Measurements from ENCODE around the gene S100A8.
"Not testable (repeated sequence)": the region's sequence is repeated elsewhere in the genome, so short reads cannot be mapped to it uniquely, and the experiment has no call there.

Gene S100A8

DNA sequence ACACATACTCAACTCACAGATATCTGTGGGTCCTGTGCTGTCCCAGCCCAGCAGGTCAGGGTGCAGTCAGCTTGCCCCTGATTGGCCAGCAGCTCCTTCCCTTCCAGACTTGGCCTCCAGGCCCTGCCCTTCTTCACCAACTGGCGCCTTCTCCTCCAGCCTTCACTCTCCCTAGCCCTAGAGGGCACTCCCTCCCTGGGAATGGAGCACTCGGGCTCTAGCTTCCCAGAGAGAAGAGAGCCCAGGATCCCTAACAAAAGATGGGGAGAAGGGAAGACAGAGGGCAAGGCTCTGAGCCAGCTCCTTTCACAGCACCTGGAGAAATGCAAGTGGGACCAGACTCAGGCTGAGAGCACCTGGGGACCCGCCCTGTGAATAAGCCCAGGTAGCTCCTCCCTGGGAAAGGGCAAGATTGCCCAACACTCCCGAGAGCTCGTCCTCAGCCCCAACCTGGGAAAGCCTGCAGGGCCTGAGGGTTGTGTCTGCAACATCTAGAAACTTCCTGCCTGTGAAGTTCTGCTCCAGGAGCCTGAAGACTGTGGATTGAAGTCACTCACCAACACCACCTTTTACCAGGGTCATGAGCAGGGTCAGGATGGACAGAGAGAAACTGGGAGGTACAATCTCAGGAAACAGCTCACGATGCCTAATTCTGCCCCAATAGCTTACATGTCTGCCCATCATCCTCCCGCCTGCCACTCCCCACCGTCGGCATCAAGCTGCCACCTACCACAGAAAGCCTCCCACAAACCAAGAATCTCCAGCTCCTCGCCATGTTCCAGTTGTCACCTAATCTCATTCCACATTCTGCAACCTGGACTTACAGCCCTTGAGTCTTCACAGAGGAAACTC, 42.1 kb downstream of the S100A8 start, which contains the start of gene PGLYRP4:
Gene PGLYRP4 (minus strand): TSS at position 331 of the 852 bp plus-strand sequence. CDS start 909 bp downstream, outside the sequence.
- no peak for DNase-seq (ENCODE audit: low read depth in 3 of 3, low spot score in 1 of 3)

DNA sequence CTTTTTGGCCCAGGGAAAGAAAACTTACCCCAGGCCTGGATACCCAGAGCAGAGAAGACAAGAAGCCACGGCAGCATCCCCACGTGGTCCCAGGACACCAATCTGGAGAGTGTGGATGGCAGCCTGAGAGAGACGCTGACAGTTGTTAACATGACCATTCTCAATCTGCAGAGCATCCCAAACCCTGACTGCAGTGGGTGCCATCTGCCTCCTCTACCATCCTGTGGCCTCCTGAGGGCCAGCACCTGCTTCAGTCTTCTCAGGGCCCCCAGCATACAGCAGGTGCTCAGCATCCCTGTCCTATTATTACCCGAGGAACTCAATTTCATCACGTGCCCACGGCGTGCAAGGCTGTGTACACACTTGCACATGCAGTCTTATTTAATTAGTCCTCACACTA, 43.0 kb downstream of the S100A8 start:
- no peak for DNase-seq (ENCODE audit: low read depth in 3 of 3, low spot score in 1 of 3)

DNA sequence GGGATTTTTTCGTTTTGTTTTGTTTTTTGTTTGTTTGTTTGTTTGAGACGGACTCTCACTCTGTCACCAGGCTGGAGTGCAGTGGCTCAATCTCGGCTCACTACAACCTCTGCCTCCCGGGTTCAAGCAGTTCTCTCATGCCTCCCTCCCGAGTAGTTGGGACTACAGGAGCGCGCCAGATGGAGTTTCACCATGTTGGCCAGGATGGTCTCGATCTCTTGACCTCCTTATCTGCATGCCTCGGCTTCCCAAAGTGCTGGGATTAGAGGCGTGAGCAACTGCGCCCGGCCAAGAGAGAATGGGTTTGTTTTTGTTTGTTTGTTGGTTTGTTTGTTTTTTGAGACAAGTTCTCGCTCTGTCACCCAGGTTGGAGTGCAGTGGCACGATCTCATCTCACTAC, 43.8 kb downstream of the S100A8 start:
- not testable (repeated sequence) for DNase-seq (ENCODE audit: low read depth in 3 of 3, low spot score in 1 of 3)

DNA sequence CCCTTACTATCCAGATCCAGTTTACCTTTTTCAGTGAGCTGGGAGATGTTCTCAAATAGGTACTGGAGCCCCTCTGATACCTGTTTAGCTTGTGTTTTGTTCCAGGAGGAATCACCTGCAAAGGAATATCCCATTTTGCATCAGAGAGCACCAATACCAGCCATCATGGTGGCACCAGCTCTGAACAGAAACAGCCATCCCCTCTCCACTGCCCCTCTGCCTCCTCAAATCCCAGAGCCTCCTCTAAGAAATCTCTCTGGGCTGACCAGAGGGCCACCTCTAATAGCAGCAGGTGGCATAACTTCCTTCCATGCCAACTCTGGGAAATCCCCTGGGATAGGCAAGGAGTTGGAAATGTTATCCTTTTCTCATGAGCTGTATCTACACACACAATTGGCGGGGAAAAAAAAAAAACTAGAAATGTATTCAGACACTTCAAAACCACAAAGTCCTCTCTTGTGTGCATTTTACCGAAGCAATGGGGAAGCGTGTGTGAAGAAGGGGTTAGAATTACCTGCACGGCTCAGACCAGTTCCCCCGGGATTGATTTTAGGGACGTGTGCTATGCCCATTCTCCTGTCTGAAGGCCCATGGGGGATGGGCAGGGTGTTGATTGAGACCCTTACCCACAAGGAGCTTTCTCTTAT, 44.7 kb downstream of the S100A8 start:
- DNase-seq (ENCODE audit: low read depth in 3 of 3, low spot score in 1 of 3) = no peak

DNA sequence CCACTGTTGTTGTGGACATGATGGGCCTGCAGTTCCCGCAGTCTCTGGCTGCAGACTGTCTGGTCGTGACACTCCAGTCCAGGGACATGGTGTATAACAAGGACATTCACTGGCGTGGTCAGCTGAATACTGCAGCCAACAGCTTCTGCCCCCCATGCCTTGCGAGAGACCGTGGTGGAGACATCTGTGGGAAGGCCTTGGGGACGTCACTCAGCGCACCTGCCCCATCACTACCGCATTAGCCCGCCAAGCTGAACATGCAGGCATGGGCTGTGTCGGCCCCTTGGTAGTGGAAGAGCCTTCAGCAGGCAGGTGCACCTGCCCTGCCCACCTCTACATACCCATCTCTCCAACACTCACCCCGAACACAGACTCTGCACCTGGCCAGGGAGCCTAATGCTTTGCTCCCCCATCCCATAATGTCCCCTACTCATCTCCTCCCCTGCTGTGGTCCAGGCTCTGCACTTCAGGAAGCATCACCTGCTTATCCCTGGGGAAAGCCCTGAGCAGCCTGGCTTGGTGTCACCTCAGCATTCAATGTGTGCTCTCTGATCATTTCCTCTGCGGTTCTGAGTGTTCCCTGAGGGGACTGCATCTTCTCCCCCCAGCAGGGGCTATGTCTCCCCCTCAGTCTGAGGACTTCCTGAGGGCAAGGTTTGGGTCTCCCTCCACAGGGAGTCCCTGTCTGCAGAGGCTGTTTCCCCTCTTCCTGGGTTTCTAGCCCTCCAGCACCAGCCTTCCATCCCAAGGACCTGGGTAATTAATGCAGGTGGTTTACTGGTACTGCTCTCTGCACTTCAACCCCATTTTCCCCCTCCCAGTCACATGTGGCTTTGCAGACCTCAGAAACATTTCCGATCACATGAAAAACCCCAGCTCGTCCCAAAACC, 45.4 kb downstream of the S100A8 start:
- DNase-seq (ENCODE audit: low read depth in 3 of 3, low spot score in 1 of 3) = no peak

DNA sequence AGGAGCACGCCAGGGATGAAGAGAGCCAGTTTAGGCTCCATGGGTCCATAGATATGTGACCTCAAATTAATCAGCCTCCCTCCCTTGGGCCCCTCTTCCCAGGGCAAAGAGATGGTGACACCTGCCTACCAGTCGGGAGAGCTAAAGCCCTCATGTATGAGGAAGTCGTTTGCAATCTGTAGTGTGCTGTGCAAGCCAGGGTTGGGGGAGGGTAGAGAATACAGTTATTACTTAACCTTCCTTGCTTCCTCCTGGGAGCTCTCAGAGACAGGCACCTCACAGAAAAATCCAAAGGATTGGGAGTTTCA, 46.2 kb downstream of the S100A8 start:
- no peak for DNase-seq (ENCODE audit: low read depth in 3 of 3, low spot score in 1 of 3)

DNA sequence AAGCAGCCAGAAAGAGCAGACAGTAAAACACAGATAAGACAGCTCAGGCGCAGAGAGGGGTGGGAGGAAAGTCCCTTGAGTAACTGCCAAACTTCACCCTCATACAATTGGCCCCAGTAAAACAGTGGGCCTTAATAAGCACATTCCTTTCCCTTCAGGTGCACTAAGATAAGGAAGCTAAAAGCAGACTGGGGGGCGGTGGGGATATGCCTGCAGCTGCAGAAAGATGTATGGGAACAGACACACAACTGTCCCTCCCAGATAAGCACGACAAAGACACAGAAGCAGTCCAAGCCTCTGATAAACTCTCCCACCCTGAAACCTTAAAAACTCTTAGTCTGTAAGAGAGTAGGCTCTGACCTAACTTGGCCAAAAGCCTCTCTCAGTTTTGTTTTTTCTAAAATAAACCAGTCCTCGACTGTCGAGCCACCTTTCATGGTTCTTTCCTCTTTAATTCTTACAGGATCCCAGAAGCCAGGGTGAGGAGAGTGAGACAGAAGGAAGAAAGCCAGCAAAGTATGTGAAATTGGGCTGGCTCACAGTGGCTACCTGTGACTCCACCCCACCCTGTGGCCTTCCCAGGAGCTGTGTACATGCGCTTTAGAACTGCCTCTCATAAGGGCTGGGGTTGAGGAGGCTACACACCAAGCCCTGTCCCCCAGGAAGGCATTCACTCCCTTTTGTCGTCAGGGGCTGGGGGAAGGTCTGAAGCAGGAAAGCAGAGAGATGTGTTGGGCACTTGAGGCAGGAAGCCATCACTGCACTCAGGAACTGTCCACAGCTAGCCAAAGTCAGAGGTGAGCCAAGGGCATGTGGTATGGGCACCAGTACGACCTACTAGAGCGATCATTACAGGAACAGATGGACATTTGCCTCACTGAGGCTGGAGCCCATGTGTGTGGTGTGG, 46.8 kb downstream of the S100A8 start:
- no peak for DNase-seq (ENCODE audit: low read depth in 3 of 3, low spot score in 1 of 3)

DNA sequence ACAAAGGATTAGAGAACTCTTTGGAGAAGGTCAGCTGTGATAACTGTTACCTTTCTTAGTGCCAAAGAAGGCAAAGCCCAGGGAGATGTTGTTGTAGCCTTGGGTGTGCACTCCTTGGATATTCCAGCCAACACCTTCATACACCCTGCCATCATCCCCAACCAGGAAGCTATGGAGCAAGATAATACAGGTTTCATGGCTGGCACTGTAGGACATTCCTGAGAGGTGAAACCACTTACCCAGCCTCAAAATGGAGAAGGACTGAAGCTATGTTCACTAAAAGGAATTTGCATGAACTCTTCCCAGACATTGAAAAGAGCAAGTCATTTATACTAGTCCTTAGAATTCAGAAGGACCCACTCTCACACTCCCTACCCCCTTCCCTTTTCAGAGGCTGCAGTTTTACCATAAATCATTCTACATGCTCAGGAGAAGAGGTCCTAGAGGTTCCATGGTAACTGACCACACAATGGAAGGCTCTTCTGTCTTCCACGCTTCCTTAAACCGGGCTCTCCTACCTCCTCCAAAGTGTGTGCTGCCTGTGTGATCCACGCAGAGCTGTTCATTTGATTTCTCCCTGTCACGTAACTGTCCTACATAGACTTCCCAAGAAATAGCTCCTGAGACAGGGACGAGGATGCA, 47.7 kb downstream of the S100A8 start:
- no peak for DNase-seq (ENCODE audit: low read depth in 3 of 3, low spot score in 1 of 3)

DNA sequence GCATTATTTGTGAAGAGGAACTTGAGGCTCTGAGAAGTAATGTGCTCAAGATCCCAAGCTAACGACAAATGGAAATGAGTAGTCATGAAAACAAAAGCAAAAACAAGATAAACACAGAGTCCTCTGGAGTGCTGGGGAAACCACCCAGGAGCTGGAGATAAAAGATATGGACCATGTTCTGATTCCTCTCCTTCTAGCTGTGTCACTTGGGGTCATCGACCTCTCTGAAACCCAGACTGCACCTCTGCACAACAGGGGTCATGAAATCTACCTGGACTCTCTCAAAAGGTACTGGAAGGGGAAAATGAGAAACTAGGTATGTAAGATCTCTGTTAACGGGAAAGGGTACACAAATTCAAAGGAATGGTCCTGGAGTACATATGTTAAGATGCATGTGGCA, 48.7 kb downstream of the S100A8 start:
- DNase-seq (ENCODE audit: low read depth in 3 of 3, low spot score in 1 of 3) = no peak

DNA sequence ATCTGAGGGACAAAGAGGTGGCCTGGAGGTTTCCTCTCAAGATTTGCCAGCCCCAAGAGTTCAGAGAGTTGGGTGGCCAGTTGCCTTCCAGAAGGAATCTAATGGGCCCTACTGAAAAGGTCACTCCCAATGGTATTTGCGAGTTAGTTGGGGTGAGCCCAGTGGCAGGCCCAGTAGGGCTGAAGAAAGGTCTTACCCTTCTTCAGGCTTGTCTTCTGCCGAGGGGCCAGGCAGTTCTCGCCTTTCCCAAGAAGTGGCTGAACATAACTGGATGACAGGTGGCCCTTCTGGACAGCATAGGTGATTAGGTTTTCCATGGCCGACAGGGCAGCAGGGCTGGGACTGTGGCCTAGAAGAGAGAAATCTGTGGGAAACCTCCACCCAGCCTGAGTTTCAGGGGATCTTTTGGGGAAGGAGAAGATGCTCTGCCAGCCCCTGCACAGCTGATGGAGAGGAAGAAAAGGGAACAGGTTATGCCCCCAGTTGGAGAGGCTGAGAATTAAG, 49.4 kb downstream of the S100A8 start:
- no peak for DNase-seq (ENCODE audit: low read depth in 3 of 3, low spot score in 1 of 3)

DNA sequence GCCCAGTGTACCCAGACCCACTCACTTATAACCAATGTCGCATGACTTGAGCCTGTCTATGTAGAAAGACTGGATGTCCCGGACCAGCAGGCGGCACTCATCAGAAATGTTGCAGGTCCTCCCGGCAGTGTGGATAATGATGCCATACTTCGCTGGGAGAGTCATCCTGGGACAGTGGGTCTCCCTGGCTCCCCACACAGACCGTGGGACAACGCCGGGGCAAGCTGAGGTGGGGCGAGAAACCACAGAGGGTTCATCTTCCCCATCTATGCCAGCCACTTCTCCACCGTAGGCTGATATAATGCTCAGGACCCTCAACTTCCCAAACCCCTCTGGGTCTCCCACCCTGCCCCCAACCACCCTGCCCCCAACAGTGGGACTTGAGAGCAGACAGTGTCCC, 50.5 kb downstream of the S100A8 start:
- no peak for DNase-seq (ENCODE audit: low read depth in 3 of 3, low spot score in 1 of 3)
